Natural killer cell (primary cell): ENCODE measurements around the gene CD48. TPM values are rescaled to one million over a fixed set of nuclear protein-coding genes. Genes with fewer than 3 reads are reported as not detected.

ENCODE experiments used
- ATAC-seq, 3 donors: fragments of 150-1000 bp in 2 of 3; fragments of 200-7000 bp in 1 of 3; cut with Tn5 transposase; 1 replicate in 1 of 3; 2 replicates in 2 of 3; pipeline ENCODE4 v1.10.0; 2021; ENCODE audit warnings: mild to moderate bottlenecking in 2 of 3, moderate library complexity in 2 of 3
- DNase-seq, 2 donors: peaks; one replicate each; pipeline versions ENCODE4 v3.0.0 to v3.0.0-alpha.2; 2013 to 2021; ENCODE audit warnings: mixed read lengths in 1 of 2
- H3K27ac ChIP-seq: one replicate; pipeline ENCODE4 v1.5.1; 2013; ENCODE audit warnings: mild to moderate bottlenecking, low read length
- H3K27me3 ChIP-seq: one replicate; pipeline ENCODE4 v1.6.1; 2013; ENCODE audit warnings: low read length; ENCODE audit not compliant: control insufficient read depth, insufficient read depth
- H3K36me3 ChIP-seq: one replicate; pipeline ENCODE4 v1.6.1; 2013; ENCODE audit warnings: low read length; ENCODE audit not compliant: control insufficient read depth, insufficient read depth
- H3K4me1 ChIP-seq: one replicate; pipeline ENCODE4 v1.6.1; 2013; ENCODE audit warnings: low read length; ENCODE audit not compliant: control insufficient read depth, insufficient read depth
- H3K4me3 ChIP-seq: one replicate; pipeline ENCODE4 v1.5.1; 2013; ENCODE audit warnings: low read length
- H3K9me3 ChIP-seq: one replicate; pipeline ENCODE4 v1.6.1; 2013; ENCODE audit warnings: low read length; ENCODE audit not compliant: control insufficient read depth, insufficient read depth
- H3K27ac Mint-ChIP-seq, 2 donors: one replicate each; pipeline ENCODE4 v1.8.0; 2022; ENCODE audit warnings: mild to moderate bottlenecking in 2 of 2, mixed read lengths in 2 of 2, moderate library complexity in 1 of 2
- H3K27me3 Mint-ChIP-seq, 2 donors: one replicate each; pipeline ENCODE4 v1.8.0; 2022; ENCODE audit warnings: low read depth in 2 of 2, mixed read lengths in 2 of 2
- H3K36me3 Mint-ChIP-seq: one replicate; pipeline ENCODE4 v1.8.0; 2022; ENCODE audit warnings: mixed read lengths
- H3K4me1 Mint-ChIP-seq, 2 donors: one replicate each; pipeline ENCODE4 v1.8.0; 2022; ENCODE audit warnings: mixed read lengths in 2 of 2
- H3K4me3 Mint-ChIP-seq: one replicate; pipeline ENCODE4 v1.8.0; 2022; ENCODE audit warnings: mild to moderate bottlenecking, moderate library complexity, mixed read lengths
- H3K9me3 Mint-ChIP-seq, 2 donors: one replicate each; pipeline ENCODE4 v1.8.0; 2022; ENCODE audit warnings: mixed read lengths in 2 of 2
- WGBS: methylation state at CpG from one replicate; pipeline ENCODE4 v1.1.7; 2013; ENCODE audit warnings: missing lambda C conversion rate; ENCODE audit not compliant: insufficient coverage; 5-methylcytosine and 5-hydroxymethylcytosine counted together
- intact Hi-C: fragments of 100-400 bp; cut with micrococcal nuclease; formaldehyde crosslinking; loops from one replicate; pipeline ENCODE4 v1.14.2; 2022
- total RNA-seq, 4 donors: library from RNA; stranded (reverse); fragments of 120-200 nt in 1 of 4; gene quantifications; one replicate each; pipeline versions ENCODE4 v1.2.3 to v1.2.4, GENCODE V29; 2013 to 2022
- TF ChIP-seq, protein P1 (sequence below): fragments of 200-600 bp; IDR thresholded peaks from one replicate; pipeline ENCODE4 v1.8.0; 2022; ENCODE audit warnings: antibody characterized with exemption

The CD48 gene
- total RNA-seq, 3 donors from 2014 or later (not counting 1 experiment from before 2014, with no cell fraction given): 213 to 249 (median 223) TPM

DNA sequence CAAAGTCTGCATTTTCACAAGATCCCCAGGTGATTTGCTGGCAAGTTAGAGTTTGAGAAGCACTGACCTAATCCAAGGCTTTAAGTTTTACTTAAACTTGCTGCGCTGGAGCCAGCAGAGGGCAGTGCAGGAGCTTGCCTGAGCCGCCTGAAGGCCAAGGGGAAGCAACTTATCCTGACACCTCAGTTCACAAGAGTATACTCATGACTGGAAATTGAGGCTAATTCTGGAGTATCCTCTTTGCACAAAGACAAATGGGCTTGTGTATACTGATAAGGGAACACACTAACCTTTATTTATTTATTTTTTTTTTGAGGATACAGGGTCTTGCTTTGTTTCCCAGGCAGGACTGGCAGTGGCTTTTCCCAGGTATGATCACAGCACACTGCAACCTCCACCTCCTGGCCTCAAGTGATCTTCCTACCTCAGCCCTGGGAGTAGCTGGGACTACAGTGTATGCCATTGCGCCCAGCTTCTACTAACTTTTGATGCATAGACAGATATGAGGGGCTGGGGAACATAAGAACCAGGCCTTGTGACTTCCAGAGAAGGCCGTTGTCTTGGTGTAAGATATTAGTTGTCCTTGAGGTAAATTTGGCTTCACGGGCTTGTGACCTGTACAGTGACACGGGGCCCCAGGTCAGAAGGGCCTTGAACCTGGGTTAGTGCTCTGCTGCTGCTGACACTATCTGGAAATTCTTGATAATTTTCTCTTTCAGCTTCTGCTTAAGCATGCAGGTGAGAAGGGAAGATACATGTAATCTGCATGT lies 35.8 kb downstream of the CD48 start:
- Mint-ChIP-seq H3K27ac (peak overlapping the region; percentile 22 to 69), H3K4me1 (peaks cover 16 to 27% of the 10 kb centered on the region in 2 donors), H3K36me3 (peaks cover 17% of the 10 kb centered on the region), H3K9me3 (no peaks in the 10 kb centered on the region), H3K27me3 (no peaks in the 10 kb centered on the region), H3K4me3 (no peak overlapping the region)
- H3K9me3 ChIP-seq: no peaks in the 10 kb centered on the region
- WGBS: 39% methylated on average over 6 of the region's 6 CpGs
- TF ChIP-seq, protein P1, sequence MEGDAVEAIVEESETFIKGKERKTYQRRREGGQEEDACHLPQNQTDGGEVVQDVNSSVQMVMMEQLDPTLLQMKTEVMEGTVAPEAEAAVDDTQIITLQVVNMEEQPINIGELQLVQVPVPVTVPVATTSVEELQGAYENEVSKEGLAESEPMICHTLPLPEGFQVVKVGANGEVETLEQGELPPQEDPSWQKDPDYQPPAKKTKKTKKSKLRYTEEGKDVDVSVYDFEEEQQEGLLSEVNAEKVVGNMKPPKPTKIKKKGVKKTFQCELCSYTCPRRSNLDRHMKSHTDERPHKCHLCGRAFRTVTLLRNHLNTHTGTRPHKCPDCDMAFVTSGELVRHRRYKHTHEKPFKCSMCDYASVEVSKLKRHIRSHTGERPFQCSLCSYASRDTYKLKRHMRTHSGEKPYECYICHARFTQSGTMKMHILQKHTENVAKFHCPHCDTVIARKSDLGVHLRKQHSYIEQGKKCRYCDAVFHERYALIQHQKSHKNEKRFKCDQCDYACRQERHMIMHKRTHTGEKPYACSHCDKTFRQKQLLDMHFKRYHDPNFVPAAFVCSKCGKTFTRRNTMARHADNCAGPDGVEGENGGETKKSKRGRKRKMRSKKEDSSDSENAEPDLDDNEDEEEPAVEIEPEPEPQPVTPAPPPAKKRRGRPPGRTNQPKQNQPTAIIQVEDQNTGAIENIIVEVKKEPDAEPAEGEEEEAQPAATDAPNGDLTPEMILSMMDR: peak; percentile 92
- DNase-seq (peak; percentile 60 to 86), ATAC-seq (peak; percentile 89 to 99 (median 92))
- intact Hi-C loops: loop anchor here (2.0 kb wide), 1 partner anchor 57 kb away; no protein-coding TSS in a partner anchor
- H3K4me3 ChIP-seq: no peak overlapping the region
- H3K27me3 ChIP-seq: no peaks in the 10 kb centered on the region
- H3K27ac ChIP-seq: no peak overlapping the region
- peaks cover 44% of the 10 kb centered on the region for H3K36me3 ChIP-seq
- H3K4me1 ChIP-seq: peaks cover 24% of the 10 kb centered on the region

DNA sequence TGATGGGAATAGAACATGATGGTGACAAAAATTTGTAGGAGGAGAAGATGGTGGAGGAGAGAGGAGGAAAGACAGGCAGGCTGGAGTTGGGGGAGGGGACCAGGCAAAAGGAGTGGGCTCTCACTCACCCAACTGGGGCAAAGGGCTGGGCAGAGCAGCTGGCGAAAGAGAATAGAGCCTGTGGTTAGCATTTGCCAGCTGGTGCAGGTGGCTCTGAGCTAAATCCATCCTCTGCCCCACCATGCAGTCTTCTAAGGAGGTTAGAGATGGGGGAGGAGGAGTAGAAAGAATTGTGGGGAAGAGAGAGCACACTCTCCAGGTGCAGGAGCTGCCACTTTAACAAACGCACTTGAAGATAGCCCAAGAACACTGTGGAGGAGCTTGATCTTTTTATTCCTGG lies 37.2 kb downstream of the CD48 start:
- H3K9me3 Mint-ChIP-seq: no peaks in the 10 kb centered on the region
- WGBS: 47% methylated on average over 2 of the region's 2 CpGs
- no peak overlapping the region for H3K27ac Mint-ChIP-seq
- DNase-seq (no peak), ATAC-seq (no peak)
- H3K36me3 Mint-ChIP-seq: peaks cover 12% of the 10 kb centered on the region
- H3K4me1 Mint-ChIP-seq: peaks cover 12 to 21% of the 10 kb centered on the region in 2 donors
- Histone ChIP-seq H3K36me3 (peaks cover 30% of the 10 kb centered on the region), H3K4me3 (no peak overlapping the region), H3K27ac (no peak overlapping the region), H3K4me1 (peaks cover 24% of the 10 kb centered on the region), H3K9me3 (no peaks in the 10 kb centered on the region), H3K27me3 (no peaks in the 10 kb centered on the region)
- intact Hi-C loops: loop anchor here (2.0 kb wide), 1 partner anchor 56 kb away; no protein-coding TSS in a partner anchor
- H3K27me3 Mint-ChIP-seq: no peaks in the 10 kb centered on the region
- no peak overlapping the region for H3K4me3 Mint-ChIP-seq
- TF ChIP-seq, protein P1: no peak

DNA sequence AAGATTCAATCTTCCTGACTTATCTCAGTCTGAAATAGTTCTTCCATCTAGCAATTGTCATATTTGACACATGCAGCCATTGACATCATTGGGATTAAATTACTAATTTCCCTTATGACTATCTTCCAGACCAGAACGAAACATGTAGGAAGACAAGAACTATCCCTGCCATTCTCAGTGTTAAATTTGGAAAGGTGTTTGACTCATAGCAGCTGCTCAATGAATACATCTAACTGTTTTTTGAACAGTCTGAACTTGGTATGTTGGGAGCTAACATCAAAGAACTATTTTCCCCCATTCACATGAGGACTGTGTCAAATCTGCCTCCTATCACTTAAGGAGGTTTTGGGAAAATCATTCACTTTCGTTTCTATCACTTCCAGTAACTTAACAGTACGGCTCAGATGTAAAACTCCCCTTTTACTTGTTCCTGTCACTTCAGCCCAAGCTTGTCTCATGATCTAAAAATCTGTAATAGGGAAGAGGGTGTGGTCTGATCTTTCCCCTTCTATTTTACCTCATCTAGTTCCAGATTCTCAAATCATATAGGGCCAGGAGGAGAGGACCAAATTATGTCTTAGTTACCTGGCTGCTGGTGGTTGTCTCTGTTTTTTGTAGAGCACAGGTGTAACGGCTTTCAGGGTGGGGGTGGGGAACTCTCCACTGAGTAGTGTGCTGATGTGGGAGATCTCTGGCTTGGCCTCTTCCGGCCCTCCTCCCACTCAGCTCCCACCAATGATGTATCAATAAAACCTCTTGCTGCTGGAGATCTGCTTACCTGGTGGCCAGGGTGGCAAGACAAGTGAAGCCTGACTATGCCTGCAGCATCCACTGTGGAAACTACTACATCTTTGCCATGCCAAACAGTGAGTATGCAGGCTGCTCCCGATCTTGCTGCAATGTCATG lies 38.6 kb downstream of the CD48 start:
- DNase-seq (peak in 1 of 2 donors; percentile 60), ATAC-seq (no peak)
- Histone ChIP-seq H3K36me3 (peaks cover 16% of the 10 kb centered on the region), H3K4me3 (no peak overlapping the region), H3K27me3 (no peaks in the 10 kb centered on the region), H3K9me3 (no peaks in the 10 kb centered on the region), H3K27ac (no peak overlapping the region), H3K4me1 (peaks cover 24% of the 10 kb centered on the region)
- 73% methylated on average over 3 of the region's 6 CpGs for WGBS
- peaks cover 8 to 15% of the 10 kb centered on the region in 2 donors for H3K4me1 Mint-ChIP-seq
- no peak overlapping the region for H3K4me3 Mint-ChIP-seq
- no peaks in the 10 kb centered on the region for H3K9me3 Mint-ChIP-seq
- H3K36me3 Mint-ChIP-seq: peaks cover 8% of the 10 kb centered on the region
- no peaks in the 10 kb centered on the region for H3K27me3 Mint-ChIP-seq
- intact Hi-C loops: no loop called here
- H3K27ac Mint-ChIP-seq: no peak overlapping the region
- TF ChIP-seq, protein P1: no peak
